ENCODE measurements around the gene ARMH1.
"Not testable (repeated sequence)": the region's sequence is repeated elsewhere in the genome, so short reads cannot be mapped to it uniquely, and the experiment has no call there.

ARMH1 gene

GRCh38 chr1:44723496-44724295 lies 49.2 kb downstream of the ARMH1 start:
- DNase-seq (ENCODE audit: low read depth), result no peak

GRCh38 chr1:44724296-44724954 lies 49.9 kb downstream of the ARMH1 start:
- DNase-seq (ENCODE audit: low read depth), result no peak

GRCh38 chr1:44724955-44725698 lies 50.6 kb downstream of the ARMH1 start:
- no peak for DNase-seq (ENCODE audit: low read depth)

- DNase-seq (ENCODE audit: low read depth), result peak; percentile 99
Observed at GRCh38 chr1:44730741-44731512, 56.4 kb downstream of the ARMH1 start, which contains the start of gene RNU5D-1. RNU5D-1 (minus strand) TSS chr1:44731170.

GRCh38 chr1:44733365-44733764 lies 58.9 kb downstream of the ARMH1 start:
- DNase-seq (ENCODE audit: low read depth), result peak; percentile 68

- DNase-seq (ENCODE audit: low read depth), result no peak
Observed at GRCh38 chr1:44733784-44734183, 59.3 kb downstream of the ARMH1 start.

GRCh38 chr1:44735992-44736391 lies 61.5 kb downstream of the ARMH1 start:
- no peak for DNase-seq (ENCODE audit: low read depth)

- DNase-seq (ENCODE audit: low read depth), result not testable (repeated sequence)
Observed at GRCh38 chr1:44738953-44739306, 64.4 kb downstream of the ARMH1 start.

- DNase-seq (ENCODE audit: low read depth), result peak; percentile 98
Observed at GRCh38 chr1:44739307-44740178, 65.0 kb downstream of the ARMH1 start, which contains the start of gene KIF2C. KIF2C (plus strand) TSS chr1:44739837; CDS start chr1:44739933, 96 bp downstream.

- no peak for DNase-seq (ENCODE audit: low read depth)
Observed at GRCh38 chr1:44740179-44740617, 65.7 kb downstream of the ARMH1 start.

- DNase-seq (ENCODE audit: low read depth), result peak; percentile 23
Observed at GRCh38 chr1:44743211-44743610, 68.7 kb downstream of the ARMH1 start.

- no peak for DNase-seq (ENCODE audit: low read depth)
Observed at GRCh38 chr1:44747878-44748277, 73.4 kb downstream of the ARMH1 start.

- no peak for DNase-seq (ENCODE audit: low read depth)
Observed at GRCh38 chr1:44757420-44757819, 82.9 kb downstream of the ARMH1 start.

GRCh38 chr1:44759077-44759476 lies 84.6 kb downstream of the ARMH1 start:
- DNase-seq (ENCODE audit: low read depth), result no peak

GRCh38 chr1:44760876-44761275 lies 86.4 kb downstream of the ARMH1 start:
- no peak for DNase-seq (ENCODE audit: low read depth)

- DNase-seq (ENCODE audit: low read depth), result not testable (repeated sequence)
Observed at GRCh38 chr1:44766421-44766820, 91.9 kb downstream of the ARMH1 start.

Measured in ELR (cell line).